SK-N-SH (cell line): Measurements from ENCODE around the gene TLX3. TPM values are rescaled to one million over a fixed set of nuclear protein-coding genes. Genes with fewer than 3 reads are reported as not detected.
"Not testable (repeated sequence)": the region's sequence is repeated elsewhere in the genome, so short reads cannot be mapped to it uniquely, and the experiment has no call there.

Source experiments
- CTCF ChIA-PET: fragments of 300-600, 350-600 bp; formaldehyde crosslinking; extraction: SDS; loops from one replicate; lab custom pipeline; 2021; lab: Yijun Ruan, JAX
- POLR2A ChIA-PET: fragments of 350-600 bp; sonication (Branson Sonifier 250); formaldehyde crosslinking; extraction: SDS; loops from one replicate; lab custom pipeline; 2020; ENCODE audit warnings: antibody characterized with exemption, inconsistent platforms; lab: Yijun Ruan, JAX
- DNase-seq: peaks from one replicate; pipeline ENCODE4 v3.0.0; 2012
- H2AFZ ChIP-seq: fragments of 200-600 bp; sonication (generic); 2 replicates; pipeline ENCODE4 v1.8.1; 2016; ENCODE audit warnings: antibody characterized with exemption, mild to moderate bottlenecking, low read depth
- H3F3A ChIP-seq: fragments of 200-600 bp; sonication (generic); replicated peaks from 2 replicates; pipeline ENCODE3; 2016; ENCODE audit warnings: antibody characterized with exemption, mild to moderate bottlenecking; ENCODE audit not compliant: insufficient read depth
- H3K27ac ChIP-seq, 2 experiments: fragments of 200-500 bp in 1 of 2; fragments of 200-600 bp in 1 of 2; sonication (Bioruptor generic) in 1 of 2; sonication (generic), shearing (Covaris generic) in 1 of 2; 2 replicates each; pipeline versions ENCODE4 v1.5.1 to v1.6.1; 2014 to 2016; ENCODE audit warnings: low read depth in 2 of 2, inconsistent platforms in 1 of 2, low read length in 1 of 2, mild to moderate bottlenecking in 1 of 2, mixed read lengths in 1 of 2
- H3K27me3 ChIP-seq: fragments of 200-600 bp; sonication (generic), shearing (Covaris generic); 2 replicates; pipeline ENCODE4 v1.6.1; 2016; ENCODE audit warnings: mixed run types; ENCODE audit not compliant: insufficient read depth
- H3K36me3 ChIP-seq, 2 experiments: fragments of 200-500 bp in 1 of 2; fragments of 200-600 bp in 1 of 2; sonication (Bioruptor generic) in 1 of 2; sonication (generic) in 1 of 2; replicated peaks in 1 of 2; 2 replicates each; pipeline versions ENCODE3 to v1.5.1; 2014 to 2016; ENCODE audit warnings: low read length in 1 of 2, mild to moderate bottlenecking in 1 of 2; ENCODE audit not compliant: insufficient read depth in 2 of 2, control insufficient read depth in 1 of 2
- H3K4me1 ChIP-seq, 2 experiments: fragments of 200-500 bp in 1 of 2; fragments of 200-600 bp in 1 of 2; sonication (Bioruptor generic) in 1 of 2; sonication (generic), shearing (Covaris generic) in 1 of 2; 2 replicates each; pipeline versions ENCODE4 v1.5.1 to v1.6.1; 2014 to 2016; ENCODE audit warnings: low read depth in 1 of 2, low read length in 1 of 2, mixed run types in 1 of 2; ENCODE audit not compliant: insufficient read depth in 2 of 2, control insufficient read depth in 1 of 2
- H3K4me2 ChIP-seq: fragments of 200-600 bp; sonication (generic), shearing (Covaris generic); 2 replicates; pipeline ENCODE4 v1.6.1; 2017; ENCODE audit warnings: mixed run types
- H3K4me3 ChIP-seq, 2 experiments: fragments of 200-500 bp in 1 of 2; fragments of 200-600 bp in 1 of 2; sonication (Bioruptor generic) in 1 of 2; sonication (generic), shearing (Covaris generic) in 1 of 2; 2 replicates each; pipeline versions ENCODE4 v1.5.1 to v1.8.1; 2014 to 2016; ENCODE audit warnings: low read depth in 2 of 2, inconsistent platforms in 1 of 2, low read length in 1 of 2, mild to moderate bottlenecking in 1 of 2, mixed read lengths in 1 of 2, moderate library complexity in 1 of 2
- H3K79me2 ChIP-seq: fragments of 200-600 bp; sonication (generic); 2 replicates; pipeline ENCODE4 v1.8.1; 2017; ENCODE audit warnings: mild to moderate bottlenecking; ENCODE audit not compliant: insufficient read depth
- H3K9ac ChIP-seq: fragments of 200-600 bp; sonication (generic); 2 replicates; pipeline ENCODE4 v1.6.1; 2017; ENCODE audit warnings: mixed run types
- H3K9me2 ChIP-seq: fragments of 200-600 bp; sonication (generic); 2 replicates; pipeline ENCODE4 v1.6.1; 2017; ENCODE audit warnings: mixed run types
- H3K9me3 ChIP-seq: fragments of 200-600 bp; sonication (generic); 2 replicates; pipeline ENCODE4 v1.6.1; 2017; ENCODE audit warnings: mixed run types, mild to moderate bottlenecking, moderate library complexity
- H4K20me1 ChIP-seq: fragments of 200-600 bp; sonication (generic); 2 replicates; pipeline ENCODE4 v1.6.1; 2017; ENCODE audit warnings: mild to moderate bottlenecking, mixed run types; ENCODE audit not compliant: insufficient read depth
- CHD2 ChIP-seq: fragments of 150-350 bp; IDR thresholded peaks from 2 replicates; pipeline ENCODE4 v1.6.1; 2018; ENCODE audit warnings: low read length; ENCODE audit not compliant: partially characterized antibody
- ELF1 ChIP-seq: IDR thresholded peaks from 2 replicates; pipeline ENCODE4 v1.4.0; 2012
- EP300 ChIP-seq, 2 experiments: IDR thresholded peaks; 2 replicates each; pipeline versions ENCODE4 v1.4.0 to v1.6.1; 2012; ENCODE audit warnings: borderline replicate concordance in 1 of 2, low read depth in 1 of 2, low read length in 1 of 2
- EZH2phosphoT487 ChIP-seq: fragments of 200-600 bp; sonication (generic); IDR thresholded peaks from 2 replicates; pipeline ENCODE4 v1.6.1; 2017; ENCODE audit warnings: low read depth, mixed run types, mild to moderate bottlenecking, antibody characterized with exemption, moderate library complexity, borderline replicate concordance
- FOXJ3 ChIP-seq: sonication (generic); formaldehyde crosslinking; IDR thresholded peaks from 2 replicates; pipeline ENCODE4 v1.5.1; 2020; ENCODE audit warnings: mild to moderate bottlenecking, missing genetic modification reagents
- FOXM1 ChIP-seq: IDR thresholded peaks from 2 replicates; pipeline ENCODE4 v1.4.0; 2012; ENCODE audit warnings: low read depth, mild to moderate bottlenecking
- GABPA ChIP-seq: IDR thresholded peaks from 2 replicates; pipeline ENCODE4 v1.4.0; 2012; ENCODE audit warnings: low read depth, mild to moderate bottlenecking
- GATA2 ChIP-seq: sonication (generic); formaldehyde crosslinking; IDR thresholded peaks from 2 replicates; pipeline ENCODE4 v1.5.0; 2020; ENCODE audit warnings: mild to moderate bottlenecking, missing genetic modification reagents
- MXI1 ChIP-seq: IDR thresholded peaks from 2 replicates; pipeline ENCODE4 v1.6.1; 2012; ENCODE audit warnings: mild to moderate bottlenecking, low read depth, low read length, improper control_type of control experiment
- NFIC ChIP-seq: IDR thresholded peaks from 2 replicates; pipeline ENCODE4 v1.4.0; 2012; ENCODE audit warnings: borderline replicate concordance
- NRF1 ChIP-seq: IDR thresholded peaks from 2 replicates; pipeline ENCODE4 v1.6.1; 2012; ENCODE audit warnings: low read depth, mild to moderate bottlenecking, low read length
- POLR2AphosphoS5 ChIP-seq: IDR thresholded peaks from 2 replicates; pipeline ENCODE4 v1.6.1; 2012; ENCODE audit warnings: low read depth, low read length
- RCOR1 ChIP-seq: fragments of 150-350 bp; IDR thresholded peaks from 2 replicates; pipeline ENCODE4 v1.6.1; 2017; ENCODE audit warnings: antibody characterized with exemption, low read length
- SMC3 ChIP-seq: IDR thresholded peaks from 2 replicates; pipeline ENCODE4 v1.6.1; 2012; ENCODE audit warnings: low read depth, low read length, improper control_type of control experiment
- TCF12 ChIP-seq: IDR thresholded peaks from 2 replicates; pipeline ENCODE4 v1.4.0; 2012
- YY1 ChIP-seq: IDR thresholded peaks from 2 replicates; pipeline ENCODE4 v1.4.0; 2012; ENCODE audit warnings: low read depth, mild to moderate bottlenecking
- WGBS: methylation state at CpG from one replicate; pipeline ENCODE4 v1.1.6; 2017; ENCODE audit warnings: low lambda C conversion rate; 5-methylcytosine and 5-hydroxymethylcytosine counted together
- polyA plus RNA-seq, 3 experiments: library from polyadenylated mRNA; depleted of rRNA; stranded (reverse); fragments of >200 nt; gene quantifications; 2 replicates each; pipeline ENCODE4 v1.2.3, GENCODE V29; 2012
- TF ChIP-seq, protein P1 (sequence below): IDR thresholded peaks from 2 replicates; pipeline ENCODE4 v1.4.0; 2012; ENCODE audit warnings: low read depth, borderline replicate concordance
- TF ChIP-seq, protein P2 (sequence below): fragments of 200-600 bp; sonication (generic); IDR thresholded peaks from 2 replicates; pipeline ENCODE4 v1.6.1; 2017; ENCODE audit warnings: antibody characterized with exemption, mild to moderate bottlenecking, moderate library complexity
- TF ChIP-seq, protein P3 (sequence below): IDR thresholded peaks from 2 replicates; pipeline ENCODE4; 2012
- TF ChIP-seq, protein P4 (sequence below): fragments of 150-350 bp; IDR thresholded peaks from 2 replicates; pipeline ENCODE4 v1.6.1; 2016; ENCODE audit warnings: mild to moderate bottlenecking, low read depth, low read length

TLX3 gene
- polyA plus RNA-seq, 1 of the 3 experiments (the other 2 are of a cell fraction), result 4.7 TPM

GRCh38 chr5:171297941-171298340 is 11.1 kb upstream of the TLX3 start:
- not testable (repeated sequence) for H3K36me3 ChIP-seq, H4K20me1 ChIP-seq, H2AFZ ChIP-seq, DNase-seq, H3K9me2 ChIP-seq, H3K9me3 ChIP-seq, H3K4me3 ChIP-seq, H3K79me2 ChIP-seq, H3K27me3 ChIP-seq, H3K4me2 ChIP-seq, H3K9ac ChIP-seq, H3K27ac ChIP-seq
- POLR2A ChIA-PET, result interaction anchor here (0.5 kb wide), 1 partner anchor 89 kb away, joined by 3 read pairs; no protein-coding TSS in a partner anchor
- 96% methylated on average over 6 of the region's 6 CpGs for WGBS
- Histone ChIP-seq H3F3A (peaks cover 24% of the 10 kb centered on the region), H3K4me1 (peaks cover 17 to 48% of the 10 kb centered on the region in 2 experiments)
- CTCF ChIA-PET, result interaction anchor here (1.3 to 3.1 kb wide), 3 partner anchors 44 to 311 kb away, joined by 3 to 11 read pairs (median 7); no protein-coding TSS in a partner anchor

DNA sequence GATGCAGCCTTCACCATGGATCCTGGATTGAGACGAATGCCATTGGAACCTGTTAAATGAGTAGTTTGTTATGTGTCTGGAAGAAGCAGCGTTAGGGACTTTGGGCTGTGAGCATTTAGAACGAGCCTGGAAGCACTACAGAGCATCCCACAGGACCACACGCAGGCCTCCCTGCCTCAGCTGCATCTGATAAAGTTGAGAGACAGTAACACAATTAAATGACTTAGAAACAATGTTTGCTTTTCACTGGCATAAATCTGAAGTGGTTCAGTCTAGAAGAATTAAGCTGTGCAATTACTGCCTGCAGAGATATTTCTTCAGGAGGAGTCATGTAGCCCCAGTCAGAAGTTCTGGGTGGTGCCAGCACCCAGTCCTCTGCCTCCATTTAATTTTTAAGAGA is 9.8 kb upstream of the TLX3 start:
- H3K9me2 ChIP-seq, result no peaks in the 10 kb centered on the region
- peak; percentile 66 for DNase-seq
- CTCF ChIA-PET, result interaction anchor here (0.6 to 3.1 kb wide), 4 partner anchors 10 to 599 kb away, joined by 3 to 11 read pairs (median 5); partner anchors contain the start of gene TLX3
- peak in 1 of 2 experiments; percentile 51; a peak in 1 of 4 replicates for TF ChIP-seq EP300 (IDR thresholded peaks at IDR 0.05; ENCODE audit: borderline replicate concordance in 1 of 2, low read depth in 1 of 2, low read length in 1 of 2)
- peak; percentile 74 for TF ChIP-seq GATA2 (CRISPR knock-in tag)
- TF ChIP-seq NFIC, result no peak
- TF ChIP-seq POLR2AphosphoS5, result no peak
- TF ChIP-seq, protein P1, sequence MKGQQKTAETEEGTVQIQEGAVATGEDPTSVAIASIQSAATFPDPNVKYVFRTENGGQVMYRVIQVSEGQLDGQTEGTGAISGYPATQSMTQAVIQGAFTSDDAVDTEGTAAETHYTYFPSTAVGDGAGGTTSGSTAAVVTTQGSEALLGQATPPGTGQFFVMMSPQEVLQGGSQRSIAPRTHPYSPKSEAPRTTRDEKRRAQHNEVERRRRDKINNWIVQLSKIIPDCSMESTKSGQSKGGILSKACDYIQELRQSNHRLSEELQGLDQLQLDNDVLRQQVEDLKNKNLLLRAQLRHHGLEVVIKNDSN, result no peak
- TF ChIP-seq YY1, result no peak
- TF ChIP-seq FOXM1, result no peak
- TF ChIP-seq EZH2phosphoT487, result no peak
- no peak for TF ChIP-seq GABPA
- TF ChIP-seq NRF1, result no peak
- peak; percentile 59 for TF ChIP-seq CHD2
- TF ChIP-seq SMC3, result no peak
- no peak for TF ChIP-seq ELF1
- TF ChIP-seq, protein P2, sequence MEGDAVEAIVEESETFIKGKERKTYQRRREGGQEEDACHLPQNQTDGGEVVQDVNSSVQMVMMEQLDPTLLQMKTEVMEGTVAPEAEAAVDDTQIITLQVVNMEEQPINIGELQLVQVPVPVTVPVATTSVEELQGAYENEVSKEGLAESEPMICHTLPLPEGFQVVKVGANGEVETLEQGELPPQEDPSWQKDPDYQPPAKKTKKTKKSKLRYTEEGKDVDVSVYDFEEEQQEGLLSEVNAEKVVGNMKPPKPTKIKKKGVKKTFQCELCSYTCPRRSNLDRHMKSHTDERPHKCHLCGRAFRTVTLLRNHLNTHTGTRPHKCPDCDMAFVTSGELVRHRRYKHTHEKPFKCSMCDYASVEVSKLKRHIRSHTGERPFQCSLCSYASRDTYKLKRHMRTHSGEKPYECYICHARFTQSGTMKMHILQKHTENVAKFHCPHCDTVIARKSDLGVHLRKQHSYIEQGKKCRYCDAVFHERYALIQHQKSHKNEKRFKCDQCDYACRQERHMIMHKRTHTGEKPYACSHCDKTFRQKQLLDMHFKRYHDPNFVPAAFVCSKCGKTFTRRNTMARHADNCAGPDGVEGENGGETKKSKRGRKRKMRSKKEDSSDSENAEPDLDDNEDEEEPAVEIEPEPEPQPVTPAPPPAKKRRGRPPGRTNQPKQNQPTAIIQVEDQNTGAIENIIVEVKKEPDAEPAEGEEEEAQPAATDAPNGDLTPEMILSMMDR, result no peak
- TF ChIP-seq RCOR1, result peak; percentile 80
- TF ChIP-seq, protein P3, sequence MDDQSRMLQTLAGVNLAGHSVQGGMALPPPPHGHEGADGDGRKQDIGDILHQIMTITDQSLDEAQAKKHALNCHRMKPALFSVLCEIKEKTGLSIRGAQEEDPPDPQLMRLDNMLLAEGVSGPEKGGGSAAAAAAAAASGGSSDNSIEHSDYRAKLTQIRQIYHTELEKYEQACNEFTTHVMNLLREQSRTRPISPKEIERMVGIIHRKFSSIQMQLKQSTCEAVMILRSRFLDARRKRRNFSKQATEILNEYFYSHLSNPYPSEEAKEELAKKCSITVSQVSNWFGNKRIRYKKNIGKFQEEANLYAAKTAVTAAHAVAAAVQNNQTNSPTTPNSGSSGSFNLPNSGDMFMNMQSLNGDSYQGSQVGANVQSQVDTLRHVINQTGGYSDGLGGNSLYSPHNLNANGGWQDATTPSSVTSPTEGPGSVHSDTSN, result no peak
- TF ChIP-seq TCF12, result no peak
- TF ChIP-seq, protein P4, sequence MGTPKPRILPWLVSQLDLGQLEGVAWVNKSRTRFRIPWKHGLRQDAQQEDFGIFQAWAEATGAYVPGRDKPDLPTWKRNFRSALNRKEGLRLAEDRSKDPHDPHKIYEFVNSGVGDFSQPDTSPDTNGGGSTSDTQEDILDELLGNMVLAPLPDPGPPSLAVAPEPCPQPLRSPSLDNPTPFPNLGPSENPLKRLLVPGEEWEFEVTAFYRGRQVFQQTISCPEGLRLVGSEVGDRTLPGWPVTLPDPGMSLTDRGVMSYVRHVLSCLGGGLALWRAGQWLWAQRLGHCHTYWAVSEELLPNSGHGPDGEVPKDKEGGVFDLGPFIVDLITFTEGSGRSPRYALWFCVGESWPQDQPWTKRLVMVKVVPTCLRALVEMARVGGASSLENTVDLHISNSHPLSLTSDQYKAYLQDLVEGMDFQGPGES, result no peak
- TF ChIP-seq FOXJ3 (CRISPR knock-in tag), result 0 out of 2 replicates have a peak, but pooled peaks have one; percentile 44
- 0 out of 2 replicates have a peak, but pooled peaks have one; percentile 34 for TF ChIP-seq MXI1
- TF ChIP-seq, all 33 proteins: peak for 6
- Histone ChIP-seq H3K4me2 (no peak overlapping the region), H4K20me1 (no peaks in the 10 kb centered on the region), H3K4me3 (no peak overlapping the region), H3K4me1 (peaks cover 17 to 48% of the 10 kb centered on the region in 2 experiments), H3K27me3 (no peaks in the 10 kb centered on the region), H3K9ac (no peak overlapping the region), H2AFZ (no peak overlapping the region), H3K27ac (peak overlapping the region in 1 of 2 experiments; percentile 72; a peak in 2 of 4 replicates), H3K79me2 (no peaks in the 10 kb centered on the region), H3K9me3 (no peaks in the 10 kb centered on the region), H3K36me3 (peaks cover 2 to 9% of the 10 kb centered on the region in 2 experiments), H3F3A (peaks cover 23% of the 10 kb centered on the region)
- POLR2A ChIA-PET, result interaction anchor here (2.3 kb wide), 1 partner anchor 10 kb away, joined by 8 read pairs; the partner anchor contains the start of gene TLX3
- 50% methylated on average over 4 of the region's 4 CpGs for WGBS
